IMR-90 (cell line): ENCODE data around the gene SURF2.
A peak's percentile ranks its signal among the peaks of the same experiment; 100 is the strongest.

Experiments used
- BHLHE40 ChIP-seq: fragments of 150-350 bp; IDR thresholded peaks from 2 replicates; pipeline ENCODE4 v1.6.1; 2016; ENCODE audit warnings: mild to moderate bottlenecking, low read depth, low read length
- CTCF ChIP-seq: conservative IDR thresholded peaks from 2 replicates; pipeline ENCODE4 v1.5.1; 2012; ENCODE audit warnings: mild to moderate bottlenecking, low read depth, low read length, improper control_type of control experiment
- NFE2L2 ChIP-seq: fragments of 150-350 bp; IDR thresholded peaks from 2 replicates; pipeline ENCODE4 v1.6.1; 2016; ENCODE audit warnings: low read depth, mild to moderate bottlenecking, low read length

- TF ChIP-seq NFE2L2 (0 out of 2 replicates have a peak, but pooled peaks have one; percentile 3), BHLHE40 (peak; percentile 100), CTCF (no peak)
Observed at GRCh38 chr9:133335924-133336811, 20.2 kb upstream of the SURF2 start, which contains the start of gene SURF6.
